NB4 (cell line): ENCODE results near the gene ATXN2L.

Experiments used
- DNase-seq: peaks from one replicate; pipeline ENCODE4 v3.0.0; 2010; ENCODE audit warnings: low read depth
- H3K4me3 ChIP-seq: one replicate; pipeline ENCODE4 v1.5.1; 2011; ENCODE audit warnings: mild to moderate bottlenecking, low read depth, low read length, moderate library complexity
- MYC ChIP-seq: IDR thresholded peaks from 2 replicates; pipeline ENCODE4 v1.6.1; 2011; ENCODE audit warnings: low read depth, low read length
- POLR2A ChIP-seq: IDR thresholded peaks from 2 replicates; pipeline ENCODE4 v1.6.1; 2011; ENCODE audit warnings: mild to moderate bottlenecking; ENCODE audit not compliant: insufficient read length; ENCODE audit errors: extremely low read depth
- TF ChIP-seq, protein P1 (sequence below): IDR thresholded peaks from 2 replicates; pipeline ENCODE4 v1.6.1; 2011; ENCODE audit warnings: low read depth, low read length
- TF ChIP-seq, protein P2 (sequence below): IDR thresholded peaks from one replicate; pipeline ENCODE4 v1.5.1; 2012; ENCODE audit warnings: low read depth, low read length

Gene ATXN2L

DNA sequence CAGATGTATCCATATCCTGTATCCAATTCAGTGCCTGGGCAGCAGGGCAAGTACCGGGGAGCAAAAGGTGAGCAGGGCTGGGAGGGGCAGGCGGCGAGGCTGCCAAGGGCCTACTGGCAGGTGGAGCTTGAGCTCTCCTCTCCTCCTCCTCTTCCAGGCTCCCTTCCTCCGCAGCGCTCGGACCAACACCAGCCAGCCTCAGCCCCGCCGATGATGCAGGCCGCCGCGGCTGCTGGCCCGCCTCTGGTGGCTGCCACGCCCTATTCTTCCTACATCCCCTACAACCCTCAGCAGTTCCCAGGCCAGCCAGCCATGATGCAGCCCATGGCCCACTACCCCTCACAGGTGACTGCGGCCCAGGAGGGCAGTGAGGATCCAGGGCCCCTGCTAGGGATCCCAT, 11.6 kb downstream of the ATXN2L start:
- DNase-seq, result no peak
- TF ChIP-seq, protein P1, sequence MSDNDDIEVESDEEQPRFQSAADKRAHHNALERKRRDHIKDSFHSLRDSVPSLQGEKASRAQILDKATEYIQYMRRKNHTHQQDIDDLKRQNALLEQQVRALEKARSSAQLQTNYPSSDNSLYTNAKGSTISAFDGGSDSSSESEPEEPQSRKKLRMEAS, result no peak
- no peak for TF ChIP-seq POLR2A
- TF ChIP-seq MYC, result no peak
- TF ChIP-seq, protein P2, sequence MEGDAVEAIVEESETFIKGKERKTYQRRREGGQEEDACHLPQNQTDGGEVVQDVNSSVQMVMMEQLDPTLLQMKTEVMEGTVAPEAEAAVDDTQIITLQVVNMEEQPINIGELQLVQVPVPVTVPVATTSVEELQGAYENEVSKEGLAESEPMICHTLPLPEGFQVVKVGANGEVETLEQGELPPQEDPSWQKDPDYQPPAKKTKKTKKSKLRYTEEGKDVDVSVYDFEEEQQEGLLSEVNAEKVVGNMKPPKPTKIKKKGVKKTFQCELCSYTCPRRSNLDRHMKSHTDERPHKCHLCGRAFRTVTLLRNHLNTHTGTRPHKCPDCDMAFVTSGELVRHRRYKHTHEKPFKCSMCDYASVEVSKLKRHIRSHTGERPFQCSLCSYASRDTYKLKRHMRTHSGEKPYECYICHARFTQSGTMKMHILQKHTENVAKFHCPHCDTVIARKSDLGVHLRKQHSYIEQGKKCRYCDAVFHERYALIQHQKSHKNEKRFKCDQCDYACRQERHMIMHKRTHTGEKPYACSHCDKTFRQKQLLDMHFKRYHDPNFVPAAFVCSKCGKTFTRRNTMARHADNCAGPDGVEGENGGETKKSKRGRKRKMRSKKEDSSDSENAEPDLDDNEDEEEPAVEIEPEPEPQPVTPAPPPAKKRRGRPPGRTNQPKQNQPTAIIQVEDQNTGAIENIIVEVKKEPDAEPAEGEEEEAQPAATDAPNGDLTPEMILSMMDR, result no peak
- H3K4me3 ChIP-seq, result no peak overlapping the region

DNA sequence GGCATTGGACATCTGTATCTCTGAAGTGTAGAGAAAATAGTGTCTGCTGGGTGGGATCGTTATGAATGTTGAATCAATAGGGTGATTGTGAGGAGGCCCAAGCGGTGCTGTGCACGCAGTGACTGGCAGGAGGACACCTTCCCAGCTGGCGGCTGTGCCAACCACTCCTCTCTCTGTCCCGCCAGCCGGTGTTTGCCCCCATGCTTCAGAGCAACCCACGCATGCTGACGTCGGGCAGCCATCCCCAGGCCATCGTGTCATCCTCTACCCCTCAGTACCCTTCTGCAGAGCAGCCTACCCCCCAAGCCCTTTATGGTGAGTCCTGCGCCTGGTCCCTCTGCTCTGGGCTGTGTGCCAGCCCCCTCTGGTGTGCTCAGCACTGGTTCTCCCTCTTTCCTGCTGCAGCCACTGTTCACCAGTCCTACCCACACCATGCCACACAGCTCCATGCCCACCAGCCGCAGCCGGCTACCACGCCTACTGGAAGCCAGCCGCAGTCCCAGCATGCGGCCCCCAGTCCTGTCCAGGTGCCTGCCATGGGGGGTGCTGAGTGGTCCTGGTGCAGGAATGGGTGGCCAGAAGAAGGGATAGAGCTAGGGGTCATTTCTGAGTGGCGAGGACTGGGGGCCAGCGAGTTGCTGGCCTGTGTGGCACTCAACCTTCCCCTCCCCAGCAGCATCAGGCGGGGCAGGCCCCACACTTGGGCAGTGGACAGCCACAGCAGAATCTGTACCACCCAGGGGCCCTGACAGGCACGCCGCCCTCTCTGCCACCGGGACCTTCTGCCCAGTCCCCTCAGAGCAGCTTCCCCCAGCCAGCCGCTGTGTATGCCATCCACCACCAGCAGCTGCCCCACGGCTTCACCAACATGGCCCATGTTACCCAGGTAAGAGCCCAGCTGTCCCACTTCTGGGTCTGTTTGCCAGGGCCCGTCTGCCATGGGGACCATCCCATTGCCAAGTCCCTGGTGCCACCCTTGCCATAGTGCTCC, 12.4 kb downstream of the ATXN2L start:
- TF ChIP-seq, protein P1, result no peak
- TF ChIP-seq, protein P2, result no peak
- TF ChIP-seq MYC (no peak), POLR2A (no peak)

DNA sequence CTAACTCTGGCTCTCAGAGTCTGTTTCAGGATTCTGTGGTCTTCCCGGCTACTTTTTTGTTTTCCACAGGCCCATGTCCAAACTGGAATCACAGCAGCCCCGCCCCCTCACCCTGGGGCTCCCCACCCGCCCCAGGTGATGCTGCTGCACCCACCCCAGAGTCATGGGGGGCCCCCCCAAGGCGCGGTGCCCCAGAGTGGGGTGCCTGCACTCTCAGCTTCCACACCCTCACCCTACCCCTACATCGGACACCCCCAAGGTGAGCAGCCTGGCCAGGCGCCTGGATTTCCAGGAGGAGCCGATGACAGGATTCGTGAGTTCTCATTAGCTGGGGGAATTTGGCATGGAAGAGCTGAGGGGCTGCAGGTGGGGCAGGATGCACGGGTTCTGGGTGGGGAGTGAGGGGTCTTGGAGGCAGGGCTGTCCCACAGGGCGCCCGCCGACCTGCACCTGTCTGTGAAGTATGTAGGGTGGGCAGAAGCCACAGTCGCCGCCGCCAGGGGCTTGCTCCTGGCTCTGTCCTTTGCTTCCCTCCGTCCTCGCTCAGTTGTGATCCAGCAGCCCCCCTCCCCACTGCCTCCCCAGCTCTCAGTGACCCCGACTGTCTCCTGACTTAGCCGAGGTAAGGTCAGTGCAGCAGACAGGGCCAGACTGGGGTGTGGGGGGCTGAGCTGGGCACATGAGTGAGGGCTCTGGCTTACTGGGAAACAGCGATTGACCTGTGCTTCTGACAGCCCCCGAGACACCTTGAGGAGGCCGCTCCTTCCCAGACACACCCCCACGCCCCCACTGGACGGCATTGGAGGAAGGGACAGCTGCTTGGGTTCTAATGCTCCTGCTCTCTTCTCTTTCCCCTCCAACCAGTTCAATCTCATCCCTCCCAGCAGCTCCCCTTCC, 13.3 kb downstream of the ATXN2L start:
- no peak for DNase-seq
- TF ChIP-seq, protein P1, result no peak
- TF ChIP-seq, protein P2, result no peak
- TF ChIP-seq MYC (no peak), POLR2A (no peak)
- no peak overlapping the region for H3K4me3 ChIP-seq

More for the DNA sequence above, 12.4 kb downstream of the ATXN2L start:
- no peak for DNase-seq
- no peak overlapping the region for H3K4me3 ChIP-seq

DNA sequence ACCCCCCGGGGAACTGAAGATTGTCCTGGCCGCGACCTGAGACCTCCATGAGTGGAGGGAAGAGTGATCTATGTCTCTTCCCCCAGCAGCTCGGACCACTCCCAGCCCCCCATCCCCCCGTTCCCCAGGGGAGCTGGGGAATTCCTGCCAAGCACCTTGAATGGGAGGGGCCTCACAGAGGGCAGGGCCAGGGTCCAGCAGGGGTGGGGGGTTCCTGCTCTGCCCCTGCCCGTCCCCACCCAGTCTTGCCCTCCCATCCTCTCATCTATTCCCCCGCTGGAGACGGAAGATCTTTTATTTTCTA, 13.9 kb downstream of the ATXN2L start:
- TF ChIP-seq, protein P2, result no peak
- TF ChIP-seq POLR2A, result no peak
- TF ChIP-seq, protein P1, result no peak
- no peak for TF ChIP-seq MYC
- no peak overlapping the region for H3K4me3 ChIP-seq
- no peak for DNase-seq

DNA sequence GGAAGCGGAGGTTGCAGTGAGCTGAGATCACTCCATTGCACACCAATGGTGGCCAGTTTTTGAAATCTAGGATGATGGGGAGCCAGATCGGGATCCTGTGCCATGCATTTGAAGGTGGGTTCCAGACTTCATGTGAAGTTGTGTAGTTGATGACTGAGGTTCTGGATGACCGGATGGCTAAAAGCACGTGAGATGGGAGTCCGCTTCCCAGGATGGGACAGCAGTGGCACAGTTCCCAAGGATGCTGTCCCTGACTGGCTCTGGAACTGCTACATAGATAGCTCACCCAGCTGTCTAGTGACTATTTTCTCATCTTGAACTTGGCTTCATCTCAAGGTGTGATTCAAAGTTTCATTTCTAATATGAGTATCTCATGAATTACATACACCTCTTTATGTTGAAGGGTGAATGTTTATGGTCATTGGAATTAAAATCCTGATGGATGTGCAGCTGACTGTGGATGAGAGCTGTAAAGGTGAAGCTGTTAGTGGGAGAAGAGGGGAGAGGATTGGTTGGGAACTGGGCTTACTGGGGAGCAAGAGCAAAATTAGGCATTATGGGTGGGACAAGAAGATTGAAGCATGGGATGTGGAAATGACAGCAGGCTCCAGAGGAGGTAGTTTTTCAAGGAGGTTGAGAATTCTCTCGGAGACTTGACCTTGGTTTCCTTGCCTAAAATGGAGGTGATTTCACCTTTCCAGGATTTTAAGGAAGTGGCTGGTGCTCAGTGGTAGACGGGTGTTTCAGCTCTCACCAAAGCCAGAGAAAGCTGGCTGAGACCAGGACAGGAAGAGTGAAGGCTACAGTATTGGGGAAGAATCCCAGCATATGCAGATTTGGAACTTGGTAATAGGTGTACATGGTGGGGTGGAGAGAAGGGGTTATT, 15.1 kb downstream of the ATXN2L start:
- H3K4me3 ChIP-seq, result no peak overlapping the region
- TF ChIP-seq, protein P1, result no peak
- no peak for TF ChIP-seq MYC
- no peak for TF ChIP-seq POLR2A
- TF ChIP-seq, protein P2, result no peak
- DNase-seq, result no peak
